K562 (cell line): ENCODE measurements around the gene RUNX1. TPM values are rescaled to one million over a fixed set of nuclear protein-coding genes. Genes with fewer than 3 reads are reported as not detected.

Experiments
- REST ChIP-seq, 2 experiments: fragments of 450-650 bp; formaldehyde crosslinking in 1 of 2; IDR thresholded peaks; 2 replicates each; pipeline versions ENCODE4 v1.4.0 to v1.6.1; 2014 to 2020; ENCODE audit warnings: mild to moderate bottlenecking in 2 of 2, borderline replicate concordance in 1 of 2, low read depth in 1 of 2
- polyA plus RNA-seq, 8 experiments: library from polyadenylated mRNA; depleted of rRNA in 4 of 8; stranded (reverse) in 5 of 8; unstranded in 3 of 8; fragments of >200 nt; fragmentation: Nextera tagmentation in 2 of 8; fragmentation: Illumina TruSeq in 1 of 8; extraction: Ambion mirVana in 2 of 8; extraction: Trizol in 1 of 8; gene quantifications; 2 replicates each; pipeline versions ENCODE4 v1.2.1 to v1.2.3, GENCODE V29; 2011 to 2014; ENCODE audit warnings: inconsistent platforms in 1 of 8, missing spikeins in 1 of 8
- total RNA-seq, 7 experiments: library from RNA; depleted of rRNA in 6 of 7; stranded (reverse); fragments of >200 nt in 6 of 7; fragmentation: Illumina TruSeq in 2 of 7; extraction: Trizol in 2 of 7; gene quantifications; 2 replicates each; pipeline versions ENCODE4 v1.2.1 to v1.2.3, GENCODE V29; 2011 to 2021; ENCODE audit warnings: low replicate concordance in 1 of 7

RUNX1 gene
- total and polyA plus RNA-seq, 9 of the 15 experiments (the other 6 are each of a cell fraction or from before 2014, with no cell fraction given) = 2.2 to 68.6 (median 17.8) TPM

- TF ChIP-seq REST (IDR thresholded peaks at IDR 0.05; ENCODE audit: borderline replicate concordance) (peak; percentile 42; the same call in 1 of the 2 replicates), REST (CRISPR knock-in tag; IDR thresholded peaks at IDR 0.05; ENCODE audit: low read depth) (no peak)
Measured at GRCh38 chr21:34946916-34947534, 102.1 kb downstream of the RUNX1 start (continued).
